Prostate gland (tissue), 2 donors: ENCODE results near the gene ZMYND8.

Experiments
- POLR2A ChIP-seq: fragments of 450-650 bp; IDR thresholded peaks from one replicate; pipeline ENCODE4 v1.6.1; 2016; ENCODE audit warnings: antibody characterized with exemption, mild to moderate bottlenecking
- TF ChIP-seq, protein P1 (sequence below), 4 experiments: fragments of 200-600 bp in 2 of 4; fragments of 450-650 bp in 2 of 4; sonication (generic) in 2 of 4; IDR thresholded peaks; 1 replicate in 3 of 4; 2 replicates in 1 of 4; pipeline ENCODE4 v1.5.1; 2016 to 2019; ENCODE audit warnings: antibody characterized with exemption in 4 of 4, mild to moderate bottlenecking in 2 of 4, moderate library complexity in 2 of 4

GRCh38 chr20:47355489-47356219 lies 845 bp downstream of the ZMYND8 start:
- TF ChIP-seq, protein P1, sequence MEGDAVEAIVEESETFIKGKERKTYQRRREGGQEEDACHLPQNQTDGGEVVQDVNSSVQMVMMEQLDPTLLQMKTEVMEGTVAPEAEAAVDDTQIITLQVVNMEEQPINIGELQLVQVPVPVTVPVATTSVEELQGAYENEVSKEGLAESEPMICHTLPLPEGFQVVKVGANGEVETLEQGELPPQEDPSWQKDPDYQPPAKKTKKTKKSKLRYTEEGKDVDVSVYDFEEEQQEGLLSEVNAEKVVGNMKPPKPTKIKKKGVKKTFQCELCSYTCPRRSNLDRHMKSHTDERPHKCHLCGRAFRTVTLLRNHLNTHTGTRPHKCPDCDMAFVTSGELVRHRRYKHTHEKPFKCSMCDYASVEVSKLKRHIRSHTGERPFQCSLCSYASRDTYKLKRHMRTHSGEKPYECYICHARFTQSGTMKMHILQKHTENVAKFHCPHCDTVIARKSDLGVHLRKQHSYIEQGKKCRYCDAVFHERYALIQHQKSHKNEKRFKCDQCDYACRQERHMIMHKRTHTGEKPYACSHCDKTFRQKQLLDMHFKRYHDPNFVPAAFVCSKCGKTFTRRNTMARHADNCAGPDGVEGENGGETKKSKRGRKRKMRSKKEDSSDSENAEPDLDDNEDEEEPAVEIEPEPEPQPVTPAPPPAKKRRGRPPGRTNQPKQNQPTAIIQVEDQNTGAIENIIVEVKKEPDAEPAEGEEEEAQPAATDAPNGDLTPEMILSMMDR (IDR thresholded peaks at IDR 0.05), result no peak
- no peak for TF ChIP-seq POLR2A
